Cardiac muscle cell (in vitro differentiated cells and primary cell): ENCODE measurements around the gene KCNQ5. TPM values are rescaled to one million over a fixed set of nuclear protein-coding genes. Genes with fewer than 3 reads are reported as not detected.

Experiments
- DNase-seq, 2 donors: peaks; one replicate each; pipeline versions ENCODE4 v3.0.0 to v3.0.0-alpha.2; 2010 to 2017; ENCODE audit warnings: low read depth in 1 of 2, low spot score in 1 of 2
- H3K27ac ChIP-seq: fragments of 200-600 bp; sonication (generic); 2 replicates; pipeline ENCODE4 v1.5.1; 2016
- H3K27me3 ChIP-seq: fragments of 200-600 bp; sonication (generic); 2 replicates; pipeline ENCODE4 v1.6.0; 2016; ENCODE audit warnings: control low read depth
- H3K36me3 ChIP-seq: fragments of 200-600 bp; sonication (generic); 2 replicates; pipeline ENCODE4 v1.5.1; 2016; ENCODE audit warnings: control low read depth
- H3K4me1 ChIP-seq: fragments of 200-600 bp; sonication (generic); 2 replicates; pipeline ENCODE4 v1.8.1; 2017; ENCODE audit warnings: low read depth, mild to moderate bottlenecking, mixed run types
- H3K4me3 ChIP-seq: fragments of 200-600 bp; sonication (generic); 2 replicates; pipeline ENCODE4 v1.5.1; 2016; ENCODE audit warnings: mild to moderate bottlenecking
- H3K9me3 ChIP-seq: fragments of 200-600 bp; sonication (generic); 2 replicates; pipeline ENCODE4 v1.5.1; 2017; ENCODE audit warnings: low read depth, mild to moderate bottlenecking, control low read depth
- polyA plus RNA-seq: library from polyadenylated mRNA; unstranded; fragments of >200 nt; fragmentation: Nextera tagmentation; extraction: Ambion mirVana; gene quantifications from 2 replicates; pipeline ENCODE4 v1.2.1, GENCODE V29; 2016
- total RNA-seq: library from RNA; depleted of rRNA; stranded (reverse); fragments of >200 nt; gene quantifications from 2 replicates; pipeline ENCODE4 v1.2.3, GENCODE V29; 2016
- TF ChIP-seq, protein P1 (sequence below): IDR thresholded peaks from 2 replicates; pipeline ENCODE4 v1.5.1; 2012; ENCODE audit warnings: low read depth, mild to moderate bottlenecking, low read length

The KCNQ5 gene
- total and polyA plus RNA-seq, 2 experiments from 2014 or later: 31.4 to 45.4 TPM

DNA sequence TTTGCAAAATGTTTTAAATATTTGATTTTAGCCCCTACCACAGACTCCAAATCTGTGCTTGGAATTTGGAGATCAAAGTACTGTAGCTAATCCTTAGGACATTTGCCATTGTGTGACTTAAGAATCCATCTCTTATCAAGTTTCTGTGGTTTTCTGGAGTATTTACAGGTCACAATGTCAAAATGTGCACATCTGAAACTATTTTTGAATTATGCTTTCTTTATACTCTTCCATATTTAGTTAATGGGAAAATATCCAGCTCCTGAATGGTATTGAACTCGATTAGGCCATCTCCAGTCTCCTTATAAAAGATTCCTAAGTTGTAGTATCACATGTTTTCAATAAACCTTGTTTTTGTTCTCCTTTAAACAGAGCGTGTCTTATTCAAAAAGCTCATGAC lies 441.0 kb downstream of the KCNQ5 start:
- TF ChIP-seq, protein P1, sequence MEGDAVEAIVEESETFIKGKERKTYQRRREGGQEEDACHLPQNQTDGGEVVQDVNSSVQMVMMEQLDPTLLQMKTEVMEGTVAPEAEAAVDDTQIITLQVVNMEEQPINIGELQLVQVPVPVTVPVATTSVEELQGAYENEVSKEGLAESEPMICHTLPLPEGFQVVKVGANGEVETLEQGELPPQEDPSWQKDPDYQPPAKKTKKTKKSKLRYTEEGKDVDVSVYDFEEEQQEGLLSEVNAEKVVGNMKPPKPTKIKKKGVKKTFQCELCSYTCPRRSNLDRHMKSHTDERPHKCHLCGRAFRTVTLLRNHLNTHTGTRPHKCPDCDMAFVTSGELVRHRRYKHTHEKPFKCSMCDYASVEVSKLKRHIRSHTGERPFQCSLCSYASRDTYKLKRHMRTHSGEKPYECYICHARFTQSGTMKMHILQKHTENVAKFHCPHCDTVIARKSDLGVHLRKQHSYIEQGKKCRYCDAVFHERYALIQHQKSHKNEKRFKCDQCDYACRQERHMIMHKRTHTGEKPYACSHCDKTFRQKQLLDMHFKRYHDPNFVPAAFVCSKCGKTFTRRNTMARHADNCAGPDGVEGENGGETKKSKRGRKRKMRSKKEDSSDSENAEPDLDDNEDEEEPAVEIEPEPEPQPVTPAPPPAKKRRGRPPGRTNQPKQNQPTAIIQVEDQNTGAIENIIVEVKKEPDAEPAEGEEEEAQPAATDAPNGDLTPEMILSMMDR: no peak
- peak in 1 of 2 donors; percentile 45 for DNase-seq

DNA sequence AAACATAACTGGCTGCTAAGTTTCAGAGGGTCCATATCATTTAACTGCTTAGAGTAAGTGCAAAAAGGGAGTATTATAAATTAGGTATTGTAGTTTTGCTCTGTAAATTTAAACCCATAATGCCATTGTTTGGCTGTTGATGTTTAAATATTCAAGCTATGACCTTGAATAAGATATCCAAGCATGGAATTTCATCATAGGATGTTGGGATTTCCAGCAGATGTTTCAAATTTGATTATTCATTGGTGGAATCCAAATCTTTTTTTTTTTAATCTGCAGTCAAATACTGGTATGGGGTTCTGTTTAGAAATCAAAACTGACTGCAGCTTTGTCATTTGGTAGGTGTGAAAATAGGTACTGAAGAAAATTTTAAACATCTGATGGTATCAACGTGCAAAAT lies 442.4 kb downstream of the KCNQ5 start:
- Histone ChIP-seq H3K4me1 (no peaks in the 10 kb centered on the region), H3K9me3 (no peaks in the 10 kb centered on the region), H3K27me3 (no peaks in the 10 kb centered on the region), H3K27ac (no peak overlapping the region), H3K36me3 (no peaks in the 10 kb centered on the region), H3K4me3 (no peak overlapping the region)
- TF ChIP-seq, protein P1: no peak
- no peak for DNase-seq

More for the DNA sequence above, 441.0 kb downstream of the KCNQ5 start:
- Histone ChIP-seq H3K27me3 (no peaks in the 10 kb centered on the region), H3K4me3 (no peak overlapping the region), H3K9me3 (no peaks in the 10 kb centered on the region), H3K4me1 (no peaks in the 10 kb centered on the region), H3K27ac (no peak overlapping the region), H3K36me3 (no peaks in the 10 kb centered on the region)

DNA sequence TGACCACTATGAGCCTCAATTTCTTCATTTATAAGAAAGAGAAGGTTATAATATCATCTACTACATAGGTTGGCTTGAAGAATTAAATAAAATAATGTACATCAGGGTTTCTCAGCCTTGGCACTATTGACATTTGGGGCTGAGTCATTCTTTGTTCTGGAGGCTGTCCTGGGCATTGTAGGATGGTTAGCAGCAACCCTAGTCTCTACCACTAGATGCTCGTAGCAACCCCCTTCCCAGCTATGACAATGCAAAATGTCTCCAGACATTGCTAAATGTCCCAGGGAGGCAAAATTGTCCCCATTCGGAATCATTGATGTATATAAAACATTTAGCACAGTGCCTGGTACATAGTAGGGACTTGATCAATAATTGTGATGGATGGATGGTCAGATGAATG lies 451.4 kb downstream of the KCNQ5 start:
- Histone ChIP-seq H3K27me3 (no peaks in the 10 kb centered on the region), H3K4me3 (no peak overlapping the region), H3K4me1 (no peaks in the 10 kb centered on the region), H3K9me3 (no peaks in the 10 kb centered on the region), H3K27ac (no peak overlapping the region), H3K36me3 (peaks cover 1% of the 10 kb centered on the region)
- DNase-seq: no peak
- TF ChIP-seq, protein P1: no peak

DNA sequence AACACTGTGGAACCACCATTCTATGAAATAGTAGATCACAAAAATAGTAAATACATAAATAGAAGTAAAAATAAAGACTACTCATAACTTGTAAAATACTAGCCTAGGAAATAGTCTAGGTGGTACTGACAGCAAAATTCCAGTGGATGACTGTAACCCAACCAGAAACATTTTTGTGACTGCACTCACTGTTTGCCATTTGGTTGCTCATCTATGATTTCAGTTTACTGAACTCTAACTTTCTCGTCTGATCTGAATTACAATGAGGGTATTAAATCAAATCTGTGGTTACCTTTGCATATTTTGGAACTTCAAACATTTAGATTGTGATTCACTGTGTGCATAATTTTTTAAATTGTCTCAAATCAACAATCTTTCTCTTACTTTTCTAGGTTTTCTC lies 452.3 kb downstream of the KCNQ5 start:
- no peaks in the 10 kb centered on the region for H3K27me3 ChIP-seq

DNA sequence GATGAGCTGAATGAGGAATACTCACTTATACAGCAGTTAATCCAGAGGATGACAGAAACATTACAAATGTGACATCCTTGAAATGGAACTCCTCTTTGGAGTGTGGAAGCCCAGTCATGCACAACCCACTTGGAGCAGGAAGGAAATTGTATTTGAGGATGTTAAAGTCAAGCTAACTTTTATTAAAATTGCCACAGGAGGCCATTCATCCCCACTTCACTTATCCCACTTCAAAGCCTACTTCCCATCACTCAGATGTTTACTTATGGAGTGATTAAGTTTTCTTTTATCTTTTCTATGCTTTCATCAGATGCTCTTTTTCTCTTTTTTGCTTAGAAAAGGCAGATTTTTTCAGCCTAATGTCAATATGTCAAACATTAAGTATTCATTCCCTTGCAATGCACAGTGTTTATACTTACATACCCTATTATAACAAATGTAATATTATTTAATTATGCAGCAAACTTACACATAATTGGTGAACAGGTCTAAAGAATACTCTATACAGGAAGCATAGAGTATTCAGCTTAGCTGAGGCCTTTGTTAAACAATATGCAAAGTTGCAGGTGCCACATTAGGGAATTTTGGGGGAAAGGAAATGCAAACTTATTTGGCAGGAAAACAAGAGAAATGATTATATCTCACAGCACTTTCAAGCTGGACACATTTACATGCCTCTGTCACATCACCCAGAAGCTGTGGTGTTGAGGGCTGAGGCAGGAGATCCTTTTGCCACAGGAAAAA lies 454.5 kb downstream of the KCNQ5 start:
- Histone ChIP-seq H3K36me3 (peaks cover 9% of the 10 kb centered on the region), H3K9me3 (no peaks in the 10 kb centered on the region), H3K4me3 (no peak overlapping the region), H3K27me3 (no peaks in the 10 kb centered on the region), H3K27ac (peak overlapping the region; percentile 8), H3K4me1 (no peaks in the 10 kb centered on the region)
- no peak for DNase-seq
- TF ChIP-seq, protein P1: no peak

More for the DNA sequence above, 452.3 kb downstream of the KCNQ5 start:
- Histone ChIP-seq H3K4me1 (no peaks in the 10 kb centered on the region), H3K9me3 (no peaks in the 10 kb centered on the region), H3K4me3 (no peak overlapping the region), H3K36me3 (peaks cover 9% of the 10 kb centered on the region), H3K27ac (no peak overlapping the region)
- no peak for DNase-seq
- TF ChIP-seq, protein P1: no peak
